Mesenchymal stem cell (in vitro differentiated cells and primary cell): Measurements from ENCODE around the gene AMIGO2.
"Not testable (repeated sequence)": the region's sequence is repeated elsewhere in the genome, so short reads cannot be mapped to it uniquely, and the experiment has no call there.

Source experiments
- DNase-seq: peaks from one replicate; pipeline ENCODE4 v3.0.0-alpha.2; 2013
- H2AFZ ChIP-seq: one replicate; pipeline ENCODE4 v1.6.1; 2013; ENCODE audit warnings: low read depth, mild to moderate bottlenecking, control low read depth, inconsistent platforms, low read length, moderate library complexity
- H2AK5ac ChIP-seq: 2 replicates; pipeline ENCODE4 v1.6.1; 2013; ENCODE audit warnings: low read length, moderate library complexity, mild to moderate bottlenecking, inconsistent platforms; ENCODE audit not compliant: severe bottlenecking
- H2BK120ac ChIP-seq: one replicate; pipeline ENCODE4 v1.6.1; 2013; ENCODE audit warnings: low read depth, mild to moderate bottlenecking, inconsistent platforms, low read length, moderate library complexity
- H2BK12ac ChIP-seq, 2 experiments: one replicate each; pipeline ENCODE4 v1.6.1; 2013; ENCODE audit warnings: inconsistent platforms in 2 of 2, low read length in 2 of 2, mild to moderate bottlenecking in 2 of 2, moderate library complexity in 2 of 2, control low read depth in 1 of 2
- H2BK15ac ChIP-seq: one replicate; pipeline ENCODE4 v1.6.1; 2013; ENCODE audit warnings: mild to moderate bottlenecking, low read depth, inconsistent platforms; ENCODE audit not compliant: poor library complexity, severe bottlenecking
- H2BK5ac ChIP-seq: 2 replicates; pipeline ENCODE4 v1.6.1; 2013; ENCODE audit warnings: low read depth, mild to moderate bottlenecking, low read length, control low read depth, inconsistent platforms; ENCODE audit not compliant: poor library complexity, severe bottlenecking
- H3K14ac ChIP-seq, 2 experiments: one replicate each; pipeline ENCODE4 v1.6.1; 2013; ENCODE audit warnings: inconsistent platforms in 2 of 2, low read length in 2 of 2, control low read depth in 1 of 2, mild to moderate bottlenecking in 1 of 2, moderate library complexity in 1 of 2
- H3K18ac ChIP-seq, 2 experiments: one replicate each; pipeline ENCODE4 v1.6.1; 2013; ENCODE audit warnings: inconsistent platforms in 2 of 2, low read length in 2 of 2, control low read depth in 1 of 2, low read depth in 1 of 2, mild to moderate bottlenecking in 1 of 2
- H3K23ac ChIP-seq, 2 experiments: one replicate each; pipeline ENCODE4 v1.6.1; 2013; ENCODE audit warnings: inconsistent platforms in 2 of 2, low read length in 2 of 2, mild to moderate bottlenecking in 2 of 2, moderate library complexity in 2 of 2, control low read depth in 1 of 2
- H3K27ac ChIP-seq: 2 replicates; pipeline ENCODE4 v1.5.1; 2013; ENCODE audit warnings: mild to moderate bottlenecking, moderate library complexity, low read length, control low read depth, inconsistent platforms; ENCODE audit not compliant: poor library complexity, severe bottlenecking
- H3K27me3 ChIP-seq, 2 experiments: 2 replicates each; pipeline versions ENCODE4 v1.6.1 to v1.7.0; 2013; ENCODE audit warnings: low read length in 2 of 2, mild to moderate bottlenecking in 2 of 2, moderate library complexity in 2 of 2, control low read depth in 1 of 2, inconsistent platforms in 1 of 2; ENCODE audit not compliant: control insufficient read depth in 1 of 2, insufficient read depth in 1 of 2
- H3K36me3 ChIP-seq, 2 experiments: 2 replicates each; pipeline versions ENCODE4 v1.6.1 to v1.7.0; 2013; ENCODE audit warnings: low read length in 2 of 2, control low read depth in 1 of 2, inconsistent platforms in 1 of 2, low read depth in 1 of 2, mild to moderate bottlenecking in 1 of 2; ENCODE audit not compliant: insufficient read depth in 2 of 2, control insufficient read depth in 1 of 2
- H3K4ac ChIP-seq, 2 experiments: one replicate each; pipeline ENCODE4 v1.6.1; 2013; ENCODE audit warnings: inconsistent platforms in 2 of 2, low read length in 2 of 2, mild to moderate bottlenecking in 2 of 2, moderate library complexity in 2 of 2, control low read depth in 1 of 2, low read depth in 1 of 2
- H3K4me1 ChIP-seq: 2 replicates; pipeline ENCODE4 v1.6.1; 2013; ENCODE audit warnings: low read depth, low read length, control low read depth; ENCODE audit not compliant: control insufficient read depth, insufficient read depth
- H3K4me2 ChIP-seq: 2 replicates; pipeline ENCODE4 v1.6.1; 2013; ENCODE audit warnings: low read length, mild to moderate bottlenecking, inconsistent platforms; ENCODE audit not compliant: poor library complexity, severe bottlenecking
- H3K4me3 ChIP-seq, 2 experiments: 2 replicates each; pipeline versions ENCODE4 v1.5.1 to v1.7.0; 2013; ENCODE audit warnings: low read length in 2 of 2, mild to moderate bottlenecking in 2 of 2, control low read depth in 1 of 2, low read depth in 1 of 2; ENCODE audit not compliant: insufficient read depth in 1 of 2
- H3K79me1 ChIP-seq: replicated peaks from 2 replicates; pipeline ENCODE4 v1.6.1; 2013; ENCODE audit warnings: mild to moderate bottlenecking, control low read depth, low read length, inconsistent platforms; ENCODE audit not compliant: poor library complexity, severe bottlenecking
- H3K9ac ChIP-seq: 2 replicates; pipeline ENCODE4 v1.7.0; 2013; ENCODE audit warnings: mild to moderate bottlenecking, low read length, moderate library complexity
- H3K9me3 ChIP-seq: 2 replicates; pipeline ENCODE4 v1.7.0; 2013; ENCODE audit warnings: mild to moderate bottlenecking, low read length; ENCODE audit not compliant: control insufficient read depth
- H4K8ac ChIP-seq: one replicate; pipeline ENCODE4 v1.6.1; 2013; ENCODE audit warnings: inconsistent platforms, mild to moderate bottlenecking, low read length, moderate library complexity
- H4K91ac ChIP-seq: one replicate; pipeline ENCODE4 v1.6.1; 2013; ENCODE audit warnings: mild to moderate bottlenecking, low read length, inconsistent platforms
- WGBS: methylation state at CpG from one replicate; pipeline ENCODE4 v1.1.7; 2013; ENCODE audit warnings: mixed read lengths; 5-methylcytosine and 5-hydroxymethylcytosine counted together

The AMIGO2 gene

DNA sequence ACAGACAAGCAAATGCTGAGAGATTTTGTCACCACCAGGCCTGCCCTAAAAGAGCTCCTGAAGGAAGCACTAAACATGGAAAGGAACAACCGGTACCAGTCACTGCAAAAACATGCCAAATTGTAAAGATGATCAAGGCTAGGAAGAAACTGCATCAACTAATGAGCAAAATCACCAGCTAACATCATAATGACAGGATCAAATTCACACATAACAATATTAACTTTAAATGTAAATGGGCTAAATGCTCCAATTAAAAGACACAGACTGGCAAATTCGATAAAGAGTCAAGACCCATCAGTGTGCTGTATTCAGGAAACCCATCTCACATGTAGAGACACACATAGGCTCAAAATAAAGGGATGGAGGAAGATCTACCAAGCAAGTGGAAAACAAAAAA is 21.1 kb downstream of the AMIGO2 start:
- not testable (repeated sequence) for H2BK120ac ChIP-seq, H2BK15ac ChIP-seq, H3K23ac ChIP-seq, H4K91ac ChIP-seq, H3K9ac ChIP-seq, H3K4me3 ChIP-seq, H2AK5ac ChIP-seq, H3K79me1 ChIP-seq, H3K4me2 ChIP-seq, H3K14ac ChIP-seq, H2BK12ac ChIP-seq, H3K9me3 ChIP-seq, H3K18ac ChIP-seq, H3K4ac ChIP-seq, H2BK5ac ChIP-seq, H3K27ac ChIP-seq, H4K8ac ChIP-seq, H2AFZ ChIP-seq, H3K4me1 ChIP-seq, DNase-seq, H3K36me3 ChIP-seq
- H3K27me3 ChIP-seq, result peaks cover 0 to 26% of the 10 kb centered on the region in 2 experiments
- 80% methylated on average over 1 of the region's 2 CpGs for WGBS

DNA sequence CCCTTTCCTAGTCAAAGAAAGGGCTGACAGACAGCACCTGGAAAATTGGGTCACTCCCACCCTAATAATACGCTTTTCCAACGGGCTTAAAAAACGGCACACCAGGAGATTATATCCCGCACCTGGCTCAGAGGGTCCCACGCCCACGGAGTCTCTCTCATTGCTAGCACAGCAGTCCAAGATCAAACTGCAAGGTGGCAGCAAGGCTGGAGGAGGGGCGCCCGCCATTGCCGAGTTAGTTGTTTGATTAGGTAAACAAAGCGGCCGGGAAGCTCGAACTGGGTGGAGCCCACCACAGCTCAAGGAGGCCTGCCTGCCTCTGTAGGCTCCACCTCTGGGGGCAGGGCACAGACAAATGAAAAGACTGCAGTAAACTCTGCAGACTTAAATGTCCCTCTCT is 22.8 kb downstream of the AMIGO2 start:
- H3K14ac ChIP-seq, H2BK15ac ChIP-seq, H2BK120ac ChIP-seq, H3K23ac ChIP-seq, H3K36me3 ChIP-seq, H2BK12ac ChIP-seq, H3K4ac ChIP-seq, H3K18ac ChIP-seq, H3K27ac ChIP-seq, H3K4me2 ChIP-seq, H3K4me1 ChIP-seq, H4K8ac ChIP-seq, H3K4me3 ChIP-seq, H2BK5ac ChIP-seq, H4K91ac ChIP-seq, H3K79me1 ChIP-seq, DNase-seq, H2AFZ ChIP-seq, H3K9ac ChIP-seq, H2AK5ac ChIP-seq: not testable (repeated sequence)
- Histone ChIP-seq H3K27me3 (peaks cover 0 to 40% of the 10 kb centered on the region in 2 experiments), H3K9me3 (peaks cover 16% of the 10 kb centered on the region)
- 82% methylated on average over 12 of the region's 12 CpGs for WGBS

DNA sequence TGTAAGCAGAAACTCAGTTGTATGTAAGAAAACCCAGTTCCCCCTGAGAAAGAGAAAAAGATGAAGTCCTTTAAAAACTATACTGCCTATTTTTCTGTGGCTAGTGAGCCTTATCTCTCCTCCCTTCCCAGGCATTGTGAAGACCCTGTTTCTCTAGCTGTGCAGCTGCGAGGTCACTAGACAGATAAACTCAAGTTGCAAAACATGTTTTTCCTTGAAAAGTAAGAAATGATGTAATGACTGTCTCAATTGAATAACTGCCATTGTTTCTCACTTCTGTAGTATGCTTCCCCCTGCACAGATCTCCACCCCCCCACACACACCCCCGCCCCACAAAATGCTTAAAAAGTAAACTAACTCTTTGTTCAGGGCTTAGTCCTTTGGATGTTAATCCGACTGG is 23.9 kb downstream of the AMIGO2 start:
- H3K27me3 ChIP-seq, result peaks cover 0 to 40% of the 10 kb centered on the region in 2 experiments
- not testable (repeated sequence) for H3K14ac ChIP-seq, H3K18ac ChIP-seq, H3K4me1 ChIP-seq, H4K8ac ChIP-seq, H3K23ac ChIP-seq, H3K27ac ChIP-seq, H2BK120ac ChIP-seq, H2AFZ ChIP-seq, H3K4me2 ChIP-seq, H4K91ac ChIP-seq, H3K36me3 ChIP-seq, H3K9ac ChIP-seq, H3K79me1 ChIP-seq, H2BK15ac ChIP-seq, H3K4me3 ChIP-seq, H3K4ac ChIP-seq, DNase-seq, H2AK5ac ChIP-seq, H2BK5ac ChIP-seq, H2BK12ac ChIP-seq
- H3K9me3 ChIP-seq, result peaks cover 27% of the 10 kb centered on the region
- 73% methylated on average over 2 of the region's 3 CpGs for WGBS

DNA sequence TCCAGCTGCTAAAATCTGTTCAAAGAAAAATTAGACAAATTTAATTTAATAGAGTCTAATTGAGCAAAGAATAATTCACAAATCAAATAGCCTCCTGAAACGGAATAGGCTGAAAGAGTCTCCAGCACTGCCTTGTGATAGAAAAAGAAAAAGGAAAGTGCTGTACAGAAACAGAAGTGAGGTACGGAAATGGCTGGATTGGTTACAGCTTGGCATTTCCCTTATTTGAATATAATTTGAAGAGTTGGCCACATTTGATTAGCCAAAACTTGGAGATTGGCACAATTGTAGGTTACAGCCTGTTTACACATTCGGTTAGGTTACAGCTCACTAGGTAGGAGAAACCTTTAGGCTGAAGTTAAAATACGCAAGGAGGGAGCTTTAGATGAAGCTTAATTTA is 25.1 kb downstream of the AMIGO2 start:
- Histone ChIP-seq H3K4me2 (no peak overlapping the region), H2BK120ac (no peak overlapping the region), H2AK5ac (no peak overlapping the region), H3K4ac (no peak overlapping the region), H3K27ac (no peak overlapping the region), H2BK5ac (no peak overlapping the region), H2BK15ac (no peak overlapping the region), H3K14ac (no peak overlapping the region), H4K8ac (no peak overlapping the region), H3K27me3 (peaks cover 0 to 40% of the 10 kb centered on the region in 2 experiments), H3K23ac (no peak overlapping the region), H2BK12ac (no peak overlapping the region), H2AFZ (no peak overlapping the region), H3K9me3 (peaks cover 34% of the 10 kb centered on the region), H3K4me3 (no peak overlapping the region), H3K9ac (no peak overlapping the region), H4K91ac (no peak overlapping the region), H3K18ac (no peak overlapping the region), H3K4me1 (no peaks in the 10 kb centered on the region), H3K79me1 (no peaks in the 10 kb centered on the region), H3K36me3 (no peaks in the 10 kb centered on the region)
- WGBS, result 90% methylated on average over 3 of the region's 4 CpGs
- no peak for DNase-seq
